HEK293 (cell line): ENCODE data around the gene NKAP.

Experiments
- CTCF ChIA-PET: fragments of 350-600 bp; formaldehyde crosslinking; extraction: SDS; loops from one replicate; lab custom pipeline; 2021; ENCODE audit warnings: antibody characterized with exemption; lab: Yijun Ruan, JAX
- POLR2A ChIA-PET: fragments of 300-600 bp; formaldehyde crosslinking; extraction: SDS; loops from one replicate; lab custom pipeline; 2020; ENCODE audit warnings: antibody characterized with exemption, inconsistent platforms; lab: Yijun Ruan, JAX
- H3K27ac ChIP-seq: fragments of 200-500 bp; sonication (Bioruptor generic); 2 replicates; pipeline ENCODE4 v1.5.1; 2014; ENCODE audit warnings: low read depth, low read length, control low read depth, inconsistent platforms; ENCODE audit errors: extremely low read depth
- H3K36me3 ChIP-seq, 2 experiments: fragments of 200-500 bp in 1 of 2; sonication (Bioruptor generic) in 1 of 2; 1 replicate in 1 of 2; 2 replicates in 1 of 2; pipeline ENCODE4 v1.5.1; 2014 to 2017; ENCODE audit warnings: inconsistent platforms in 2 of 2, low read length in 2 of 2; ENCODE audit not compliant: control insufficient read depth in 2 of 2, insufficient read depth in 1 of 2
- H3K4me1 ChIP-seq: fragments of 200-500 bp; sonication (Bioruptor generic); 2 replicates; pipeline ENCODE4 v1.5.1; 2014; ENCODE audit warnings: mild to moderate bottlenecking, low read length, inconsistent platforms; ENCODE audit not compliant: control insufficient read depth, insufficient read depth
- H3K4me3 ChIP-seq: 2 replicates; pipeline ENCODE4 v1.5.1; 2011; ENCODE audit warnings: low read depth, mild to moderate bottlenecking, control low read depth, low read length, moderate library complexity
- H3K9me3 ChIP-seq: fragments of 200-500 bp; sonication (Bioruptor generic); 2 replicates; pipeline ENCODE4 v1.5.1; 2014; ENCODE audit warnings: low read depth, low read length, inconsistent platforms; ENCODE audit not compliant: control insufficient read depth, insufficient read depth
- KLF1 ChIP-seq: fragments of 450-650 bp; formaldehyde crosslinking; IDR thresholded peaks from 2 replicates; pipeline ENCODE4 v1.5.1; 2016; ENCODE audit warnings: missing biosample characterization, missing genetic modification characterization
- KLF10 ChIP-seq: fragments of 450-650 bp; IDR thresholded peaks from 2 replicates; pipeline ENCODE4 v1.5.1; 2018; ENCODE audit warnings: missing biosample characterization, mild to moderate bottlenecking, missing genetic modification characterization
- PBX3 ChIP-seq: sonication (generic); formaldehyde crosslinking; IDR thresholded peaks from 2 replicates; pipeline ENCODE4 v1.8.1; 2022; ENCODE audit warnings: mild to moderate bottlenecking, moderate library complexity, missing genetic modification reagents
- SP2 ChIP-seq: fragments of 450-650 bp; formaldehyde crosslinking; IDR thresholded peaks from 2 replicates; pipeline ENCODE4 v1.5.1; 2016; ENCODE audit warnings: missing biosample characterization, missing genetic modification characterization
- ZBTB20 ChIP-seq: fragments of 450-650 bp; formaldehyde crosslinking; IDR thresholded peaks from 2 replicates; pipeline ENCODE4 v1.5.1; 2016; ENCODE audit warnings: missing biosample characterization, missing genetic modification characterization
- ZBTB7A ChIP-seq: fragments of 450-650 bp; formaldehyde crosslinking; IDR thresholded peaks from 2 replicates; pipeline ENCODE4 v1.5.1; 2016; ENCODE audit warnings: low read depth, missing biosample characterization, missing genetic modification characterization
- ZNF157 ChIP-seq: fragments of 450-650 bp; formaldehyde crosslinking; IDR thresholded peaks from 2 replicates; pipeline ENCODE4 v1.5.1; 2016; ENCODE audit warnings: missing biosample characterization, missing genetic modification characterization
- ZNF23 ChIP-seq: fragments of 450-650 bp; formaldehyde crosslinking; IDR thresholded peaks from 2 replicates; pipeline ENCODE4 v1.5.1; 2016; ENCODE audit warnings: missing biosample characterization, missing genetic modification characterization, borderline replicate concordance
- ZNF521 ChIP-seq: fragments of 450-650 bp; formaldehyde crosslinking; IDR thresholded peaks from 2 replicates; pipeline ENCODE4 v1.5.1; 2017; ENCODE audit warnings: missing biosample characterization, mild to moderate bottlenecking, missing genetic modification characterization
- ZNF530 ChIP-seq: fragments of 450-650 bp; formaldehyde crosslinking; IDR thresholded peaks from 2 replicates; pipeline ENCODE4 v1.5.1; 2016; ENCODE audit warnings: low read depth, missing biosample characterization, missing genetic modification characterization
- ZNF629 ChIP-seq: fragments of 450-650 bp; formaldehyde crosslinking; IDR thresholded peaks from 2 replicates; pipeline ENCODE4 v1.5.1; 2017; ENCODE audit warnings: missing biosample characterization, missing genetic modification characterization
- TF ChIP-seq, protein P1 (sequence below): fragments of 450-650 bp; formaldehyde crosslinking; IDR thresholded peaks from 2 replicates; pipeline ENCODE4 v1.5.0; 2017; ENCODE audit warnings: missing biosample characterization, missing genetic modification characterization, borderline replicate concordance
- TF ChIP-seq, protein P2 (sequence below): fragments of 450-650 bp; formaldehyde crosslinking; IDR thresholded peaks from 2 replicates; pipeline ENCODE4 v1.5.1; 2016; ENCODE audit warnings: missing biosample characterization, missing genetic modification characterization
- TF ChIP-seq, protein P3 (sequence below): fragments of 450-650 bp; formaldehyde crosslinking; IDR thresholded peaks from 2 replicates; pipeline ENCODE4 v1.5.1; 2016; ENCODE audit warnings: missing biosample characterization, missing genetic modification characterization
- TF ChIP-seq, protein P4 (sequence below): fragments of 450-650 bp; formaldehyde crosslinking; optimal IDR thresholded peaks from 2 replicates; pipeline ENCODE3; 2016; ENCODE audit warnings: missing biosample characterization, mild to moderate bottlenecking, missing genetic modification characterization
- TF ChIP-seq, protein P5 (sequence below): fragments of 450-650 bp; formaldehyde crosslinking; IDR thresholded peaks from 2 replicates; pipeline ENCODE4 v1.5.1; 2016; ENCODE audit warnings: missing biosample characterization, missing genetic modification characterization
- TF ChIP-seq, protein P6 (sequence below): fragments of 450-650 bp; formaldehyde crosslinking; IDR thresholded peaks from 2 replicates; pipeline ENCODE4 v1.5.1; 2016; ENCODE audit warnings: missing biosample characterization, missing genetic modification characterization, borderline replicate concordance

The NKAP gene

GRCh38 chrX:119971184-119971583 is 27.6 kb upstream of the NKAP start:
- POLR2A ChIA-PET: no interaction called here
- Histone ChIP-seq H3K4me3 (no peak overlapping the region), H3K4me1 (no peaks in the 10 kb centered on the region), H3K9me3 (no peaks in the 10 kb centered on the region), H3K36me3 (no peaks in the 10 kb centered on the region), H3K27ac (no peak overlapping the region)
- CTCF ChIA-PET: interaction anchor here (1.4 kb wide), 1 partner anchor 11 kb away, joined by 5 read pairs; no protein-coding TSS in a partner anchor
- TF ChIP-seq, protein P1, sequence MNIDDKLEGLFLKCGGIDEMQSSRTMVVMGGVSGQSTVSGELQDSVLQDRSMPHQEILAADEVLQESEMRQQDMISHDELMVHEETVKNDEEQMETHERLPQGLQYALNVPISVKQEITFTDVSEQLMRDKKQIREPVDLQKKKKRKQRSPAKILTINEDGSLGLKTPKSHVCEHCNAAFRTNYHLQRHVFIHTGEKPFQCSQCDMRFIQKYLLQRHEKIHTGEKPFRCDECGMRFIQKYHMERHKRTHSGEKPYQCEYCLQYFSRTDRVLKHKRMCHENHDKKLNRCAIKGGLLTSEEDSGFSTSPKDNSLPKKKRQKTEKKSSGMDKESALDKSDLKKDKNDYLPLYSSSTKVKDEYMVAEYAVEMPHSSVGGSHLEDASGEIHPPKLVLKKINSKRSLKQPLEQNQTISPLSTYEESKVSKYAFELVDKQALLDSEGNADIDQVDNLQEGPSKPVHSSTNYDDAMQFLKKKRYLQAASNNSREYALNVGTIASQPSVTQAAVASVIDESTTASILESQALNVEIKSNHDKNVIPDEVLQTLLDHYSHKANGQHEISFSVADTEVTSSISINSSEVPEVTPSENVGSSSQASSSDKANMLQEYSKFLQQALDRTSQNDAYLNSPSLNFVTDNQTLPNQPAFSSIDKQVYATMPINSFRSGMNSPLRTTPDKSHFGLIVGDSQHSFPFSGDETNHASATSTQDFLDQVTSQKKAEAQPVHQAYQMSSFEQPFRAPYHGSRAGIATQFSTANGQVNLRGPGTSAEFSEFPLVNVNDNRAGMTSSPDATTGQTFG (tag by site-specific recombination): no peak
- TF ChIP-seq PBX3 (CRISPR knock-in tag) (no peak), ZNF521 (no peak), KLF1 (no peak), ZNF530 (tag by site-specific recombination) (no peak), ZNF629 (no peak), ZNF157 (tag by site-specific recombination) (no peak), ZBTB7A (tag by site-specific recombination) (no peak), KLF10 (tag by site-specific recombination) (no peak), ZNF23 (no peak), ZBTB20 (no peak), SP2 (tag by site-specific recombination) (no peak)
- TF ChIP-seq, protein P2, sequence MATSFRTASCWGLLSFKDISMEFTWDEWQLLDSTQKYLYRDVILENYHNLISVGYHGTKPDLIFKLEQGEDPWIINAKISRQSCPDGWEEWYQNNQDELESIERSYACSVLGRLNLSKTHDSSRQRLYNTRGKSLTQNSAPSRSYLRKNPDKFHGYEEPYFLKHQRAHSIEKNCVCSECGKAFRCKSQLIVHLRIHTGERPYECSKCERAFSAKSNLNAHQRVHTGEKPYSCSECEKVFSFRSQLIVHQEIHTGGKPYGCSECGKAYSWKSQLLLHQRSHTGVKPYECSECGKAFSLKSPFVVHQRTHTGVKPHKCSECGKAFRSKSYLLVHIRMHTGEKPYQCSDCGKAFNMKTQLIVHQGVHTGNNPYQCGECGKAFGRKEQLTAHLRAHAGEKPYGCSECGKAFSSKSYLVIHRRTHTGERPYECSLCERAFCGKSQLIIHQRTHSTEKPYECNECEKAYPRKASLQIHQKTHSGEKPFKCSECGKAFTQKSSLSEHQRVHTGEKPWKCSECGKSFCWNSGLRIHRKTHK (tag by site-specific recombination): no peak
- TF ChIP-seq, protein P3, sequence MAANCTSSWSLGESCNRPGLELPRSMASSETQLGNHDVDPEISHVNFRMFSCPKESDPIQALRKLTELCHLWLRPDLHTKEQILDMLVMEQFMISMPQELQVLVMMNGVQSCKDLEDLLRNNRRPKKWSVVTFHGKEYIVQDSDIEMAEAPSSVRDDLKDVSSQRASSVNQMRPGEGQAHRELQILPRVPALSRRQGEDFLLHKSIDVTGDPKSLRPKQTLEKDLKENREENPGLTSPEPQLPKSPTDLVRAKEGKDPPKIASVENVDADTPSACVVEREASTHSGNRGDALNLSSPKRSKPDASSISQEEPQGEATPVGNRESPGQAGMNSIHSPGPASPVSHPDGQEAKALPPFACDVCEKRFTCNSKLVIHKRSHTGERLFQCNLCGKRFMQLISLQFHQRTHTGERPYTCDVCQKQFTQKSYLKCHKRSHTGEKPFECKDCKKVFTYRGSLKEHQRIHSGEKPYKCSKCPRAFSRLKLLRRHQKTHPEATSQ (tag by site-specific recombination): no peak
- TF ChIP-seq, protein P4, sequence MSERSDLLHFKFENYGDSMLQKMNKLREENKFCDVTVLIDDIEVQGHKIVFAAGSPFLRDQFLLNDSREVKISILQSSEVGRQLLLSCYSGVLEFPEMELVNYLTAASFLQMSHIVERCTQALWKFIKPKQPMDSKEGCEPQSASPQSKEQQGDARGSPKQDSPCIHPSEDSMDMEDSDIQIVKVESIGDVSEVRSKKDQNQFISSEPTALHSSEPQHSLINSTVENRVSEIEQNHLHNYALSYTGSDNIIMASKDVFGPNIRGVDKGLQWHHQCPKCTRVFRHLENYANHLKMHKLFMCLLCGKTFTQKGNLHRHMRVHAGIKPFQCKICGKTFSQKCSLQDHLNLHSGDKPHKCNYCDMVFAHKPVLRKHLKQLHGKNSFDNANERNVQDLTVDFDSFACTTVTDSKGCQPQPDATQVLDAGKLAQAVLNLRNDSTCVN (tag by site-specific recombination): no peak
- TF ChIP-seq, protein P5, sequence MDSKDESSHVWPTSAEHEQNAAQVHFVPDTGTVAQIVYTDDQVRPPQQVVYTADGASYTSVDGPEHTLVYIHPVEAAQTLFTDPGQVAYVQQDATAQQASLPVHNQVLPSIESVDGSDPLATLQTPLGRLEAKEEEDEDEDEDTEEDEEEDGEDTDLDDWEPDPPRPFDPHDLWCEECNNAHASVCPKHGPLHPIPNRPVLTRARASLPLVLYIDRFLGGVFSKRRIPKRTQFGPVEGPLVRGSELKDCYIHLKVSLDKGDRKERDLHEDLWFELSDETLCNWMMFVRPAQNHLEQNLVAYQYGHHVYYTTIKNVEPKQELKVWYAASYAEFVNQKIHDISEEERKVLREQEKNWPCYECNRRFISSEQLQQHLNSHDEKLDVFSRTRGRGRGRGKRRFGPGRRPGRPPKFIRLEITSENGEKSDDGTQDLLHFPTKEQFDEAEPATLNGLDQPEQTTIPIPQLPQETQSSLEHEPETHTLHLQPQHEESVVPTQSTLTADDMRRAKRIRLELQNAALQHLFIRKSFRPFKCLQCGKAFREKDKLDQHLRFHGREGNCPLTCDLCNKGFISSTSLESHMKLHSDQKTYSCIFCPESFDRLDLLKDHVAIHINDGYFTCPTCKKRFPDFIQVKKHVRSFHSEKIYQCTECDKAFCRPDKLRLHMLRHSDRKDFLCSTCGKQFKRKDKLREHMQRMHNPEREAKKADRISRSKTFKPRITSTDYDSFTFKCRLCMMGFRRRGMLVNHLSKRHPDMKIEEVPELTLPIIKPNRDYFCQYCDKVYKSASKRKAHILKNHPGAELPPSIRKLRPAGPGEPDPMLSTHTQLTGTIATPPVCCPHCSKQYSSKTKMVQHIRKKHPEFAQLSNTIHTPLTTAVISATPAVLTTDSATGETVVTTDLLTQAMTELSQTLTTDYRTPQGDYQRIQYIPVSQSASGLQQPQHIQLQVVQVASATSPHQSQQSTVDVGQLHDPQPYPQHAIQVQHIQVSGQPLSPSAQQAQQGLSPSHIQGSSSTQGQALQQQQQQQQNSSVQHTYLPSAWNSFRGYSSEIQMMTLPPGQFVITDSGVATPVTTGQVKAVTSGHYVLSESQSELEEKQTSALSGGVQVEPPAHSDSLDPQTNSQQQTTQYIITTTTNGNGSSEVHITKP (tag by site-specific recombination): no peak
- TF ChIP-seq, protein P6, sequence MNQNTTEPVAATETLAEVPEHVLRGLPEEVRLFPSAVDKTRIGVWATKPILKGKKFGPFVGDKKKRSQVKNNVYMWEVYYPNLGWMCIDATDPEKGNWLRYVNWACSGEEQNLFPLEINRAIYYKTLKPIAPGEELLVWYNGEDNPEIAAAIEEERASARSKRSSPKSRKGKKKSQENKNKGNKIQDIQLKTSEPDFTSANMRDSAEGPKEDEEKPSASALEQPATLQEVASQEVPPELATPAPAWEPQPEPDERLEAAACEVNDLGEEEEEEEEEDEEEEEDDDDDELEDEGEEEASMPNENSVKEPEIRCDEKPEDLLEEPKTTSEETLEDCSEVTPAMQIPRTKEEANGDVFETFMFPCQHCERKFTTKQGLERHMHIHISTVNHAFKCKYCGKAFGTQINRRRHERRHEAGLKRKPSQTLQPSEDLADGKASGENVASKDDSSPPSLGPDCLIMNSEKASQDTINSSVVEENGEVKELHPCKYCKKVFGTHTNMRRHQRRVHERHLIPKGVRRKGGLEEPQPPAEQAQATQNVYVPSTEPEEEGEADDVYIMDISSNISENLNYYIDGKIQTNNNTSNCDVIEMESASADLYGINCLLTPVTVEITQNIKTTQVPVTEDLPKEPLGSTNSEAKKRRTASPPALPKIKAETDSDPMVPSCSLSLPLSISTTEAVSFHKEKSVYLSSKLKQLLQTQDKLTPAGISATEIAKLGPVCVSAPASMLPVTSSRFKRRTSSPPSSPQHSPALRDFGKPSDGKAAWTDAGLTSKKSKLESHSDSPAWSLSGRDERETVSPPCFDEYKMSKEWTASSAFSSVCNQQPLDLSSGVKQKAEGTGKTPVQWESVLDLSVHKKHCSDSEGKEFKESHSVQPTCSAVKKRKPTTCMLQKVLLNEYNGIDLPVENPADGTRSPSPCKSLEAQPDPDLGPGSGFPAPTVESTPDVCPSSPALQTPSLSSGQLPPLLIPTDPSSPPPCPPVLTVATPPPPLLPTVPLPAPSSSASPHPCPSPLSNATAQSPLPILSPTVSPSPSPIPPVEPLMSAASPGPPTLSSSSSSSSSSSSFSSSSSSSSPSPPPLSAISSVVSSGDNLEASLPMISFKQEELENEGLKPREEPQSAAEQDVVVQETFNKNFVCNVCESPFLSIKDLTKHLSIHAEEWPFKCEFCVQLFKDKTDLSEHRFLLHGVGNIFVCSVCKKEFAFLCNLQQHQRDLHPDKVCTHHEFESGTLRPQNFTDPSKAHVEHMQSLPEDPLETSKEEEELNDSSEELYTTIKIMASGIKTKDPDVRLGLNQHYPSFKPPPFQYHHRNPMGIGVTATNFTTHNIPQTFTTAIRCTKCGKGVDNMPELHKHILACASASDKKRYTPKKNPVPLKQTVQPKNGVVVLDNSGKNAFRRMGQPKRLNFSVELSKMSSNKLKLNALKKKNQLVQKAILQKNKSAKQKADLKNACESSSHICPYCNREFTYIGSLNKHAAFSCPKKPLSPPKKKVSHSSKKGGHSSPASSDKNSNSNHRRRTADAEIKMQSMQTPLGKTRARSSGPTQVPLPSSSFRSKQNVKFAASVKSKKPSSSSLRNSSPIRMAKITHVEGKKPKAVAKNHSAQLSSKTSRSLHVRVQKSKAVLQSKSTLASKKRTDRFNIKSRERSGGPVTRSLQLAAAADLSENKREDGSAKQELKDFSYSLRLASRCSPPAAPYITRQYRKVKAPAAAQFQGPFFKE: no peak
